GM12878 (cell line): ENCODE data around the gene CORO1C. TPM values are rescaled to one million over a fixed set of nuclear protein-coding genes. Genes with fewer than 3 reads are reported as not detected.

Experiments
- ATAC-seq: fragments of 200-7000 bp; cut with Tn5 transposase; 3 replicates; pipeline ENCODE4 v1.9.1; 2020; ENCODE audit warnings: mild to moderate bottlenecking, moderate library complexity
- BruUV-seq: library from RNA; stranded (reverse); fragments of 400-500 nt; replicated peaks from 2 replicates; lab custom pipeline; 2021; lab: Mats Ljungman, UMichigan
- CTCF ChIA-PET: fragments of 300-600 bp; sonication (Branson Sonifier 250); formaldehyde crosslinking; extraction: SDS; loops from one replicate; lab custom pipeline; 2021; ENCODE audit warnings: inconsistent platforms; lab: Yijun Ruan, JAX
- POLR2A ChIA-PET: fragments of 350-600 bp; formaldehyde crosslinking; extraction: SDS; loops from one replicate; lab custom pipeline; 2021; ENCODE audit warnings: inconsistent platforms; lab: Charles Lee
- RAD21 ChIA-PET: fragments of 300-600 bp; sonication (Branson Sonifier 250); formaldehyde crosslinking; loops from one replicate; lab custom pipeline; 2023; ENCODE audit warnings: antibody characterized with exemption; ENCODE audit not compliant: unreplicated experiment; lab: Charles Lee
- SMC1A ChIA-PET: fragments of 300-600 bp; sonication (Branson Sonifier 250); formaldehyde crosslinking; loops from one replicate; lab custom pipeline; 2023; ENCODE audit not compliant: unreplicated experiment, uncharacterized antibody; lab: Charles Lee
- DNase-seq: peaks from one replicate; pipeline ENCODE4 v3.0.0-alpha.2; 2011; ENCODE audit warnings: low read depth, low spot score
- FAIRE-seq: peaks from 3 replicates; lab custom pipeline; 2011; peaks lifted over from hg19 to GRCh38; lab: Jason Lieb, UNC
- H2AFZ ChIP-seq: 2 replicates; pipeline ENCODE4 v1.6.0; 2011; ENCODE audit warnings: low read depth, low read length, control low read depth; ENCODE audit not compliant: control insufficient read depth
- H3K27ac ChIP-seq: 2 replicates; pipeline ENCODE4 v1.5.1; 2011; ENCODE audit warnings: control low read depth; ENCODE audit not compliant: control insufficient read depth, insufficient read depth
- H3K27me3 ChIP-seq, 2 experiments: replicated peaks in 1 of 2; 2 replicates each; pipeline versions ENCODE4 v1.6.0 to v1.6.1; 2011; ENCODE audit warnings: low read length in 1 of 2; ENCODE audit not compliant: control insufficient read depth in 2 of 2, insufficient read depth in 2 of 2
- H3K36me3 ChIP-seq, 2 experiments: 2 replicates each; pipeline ENCODE4 v1.5.1; 2011; ENCODE audit warnings: low read length in 1 of 2; ENCODE audit not compliant: control insufficient read depth in 2 of 2, insufficient read depth in 2 of 2
- H3K4me1 ChIP-seq: 2 replicates; pipeline ENCODE4 v1.6.1; 2011; ENCODE audit warnings: mild to moderate bottlenecking, low read length, moderate library complexity, mixed read lengths; ENCODE audit not compliant: control insufficient read depth, insufficient read depth
- H3K4me2 ChIP-seq: 2 replicates; pipeline ENCODE4 v1.6.0; 2011; ENCODE audit warnings: control low read depth; ENCODE audit not compliant: control insufficient read depth, insufficient read depth
- H3K4me3 ChIP-seq: fragments of 200-600 bp; sonication (generic); 2 replicates; pipeline ENCODE4 v1.5.1; 2016
- H3K79me2 ChIP-seq: 2 replicates; pipeline ENCODE4 v1.6.0; 2011; ENCODE audit warnings: low read length; ENCODE audit not compliant: control insufficient read depth, insufficient read depth
- H3K9ac ChIP-seq: 2 replicates; pipeline ENCODE4 v1.8.0; 2011; ENCODE audit warnings: low read length, control low read depth, mixed read lengths; ENCODE audit not compliant: control insufficient read depth, insufficient read depth
- H3K9me3 ChIP-seq: replicated peaks from 3 replicates; pipeline ENCODE4 v1.5.1; 2011; ENCODE audit warnings: mild to moderate bottlenecking, low read length; ENCODE audit not compliant: control insufficient read depth, insufficient read depth
- H4K20me1 ChIP-seq: 2 replicates; pipeline ENCODE4 v1.6.0; 2011; ENCODE audit not compliant: control insufficient read depth, insufficient read depth
- CEBPB ChIP-seq, 2 experiments: fragments of 150-350 bp in 1 of 2; IDR thresholded peaks; 2 replicates each; pipeline ENCODE4 v1.6.1; 2012 to 2014; ENCODE audit warnings: low read depth in 2 of 2, low read length in 2 of 2, borderline replicate concordance in 1 of 2, inconsistent platforms in 1 of 2
- CREM ChIP-seq: IDR thresholded peaks from 2 replicates; pipeline ENCODE4 v1.6.1; 2014; ENCODE audit warnings: antibody characterized with exemption, low read depth
- NFXL1 ChIP-seq: fragments of 450-650 bp; IDR thresholded peaks from 2 replicates; pipeline ENCODE4 v1.6.1; 2017; ENCODE audit warnings: antibody characterized with exemption, mild to moderate bottlenecking, borderline replicate concordance
- NR2F1 ChIP-seq: fragments of 450-650 bp; conservative IDR thresholded peaks from 2 replicates; pipeline ENCODE4 v1.6.1; 2017; ENCODE audit warnings: mild to moderate bottlenecking
- SMC3 ChIP-seq: IDR thresholded peaks from 2 replicates; pipeline ENCODE4 v1.6.1; 2011; ENCODE audit warnings: low read length, improper control_type of control experiment, borderline replicate concordance
- TBL1XR1 ChIP-seq: IDR thresholded peaks from 2 replicates; pipeline ENCODE4 v1.6.1; 2012; ENCODE audit warnings: low read depth, low read length, improper control_type of control experiment
- ZNF217 ChIP-seq: fragments of 450-650 bp; IDR thresholded peaks from 2 replicates; pipeline ENCODE4 v1.6.1; 2017; ENCODE audit warnings: antibody characterized with exemption, mild to moderate bottlenecking
- ZNF622 ChIP-seq: fragments of 450-650 bp; IDR thresholded peaks from 2 replicates; pipeline ENCODE4 v1.6.1; 2017; ENCODE audit warnings: mild to moderate bottlenecking, inconsistent platforms
- WGBS: methylation state at CpG from one replicate; pipeline ENCODE4 v1.1.6; 2016; ENCODE audit warnings: low lambda C conversion rate; ENCODE audit not compliant: insufficient replicate concordance, insufficient coverage; ENCODE audit errors: missing lambda C conversion rate; 5-methylcytosine and 5-hydroxymethylcytosine counted together
- in situ Hi-C: fragments of 300-500 bp; cut with MboI; formaldehyde crosslinking; loops from 9 replicates; pipeline ENCODE4 v1.14.3; 2018; ENCODE audit warnings: mixed read lengths
- intact Hi-C: fragments of 100-400 bp; cut with micrococcal nuclease; formaldehyde crosslinking; loops from one replicate; pipeline ENCODE4 v1.14.2; 2022; ENCODE audit not compliant: unreplicated experiment
- polyA plus RNA-seq, 11 experiments: library from polyadenylated mRNA; depleted of rRNA in 4 of 11; unstranded in 6 of 11; stranded (reverse) in 5 of 11; fragments of >200 nt; fragmentation: Nextera tagmentation in 4 of 11; fragmentation: Illumina TruSeq in 1 of 11; extraction: Ambion mirVana in 4 of 11; extraction: Trizol in 1 of 11; gene quantifications; 1 replicate in 1 of 11; 2 replicates in 10 of 11; pipeline versions ENCODE4 v1.2.1 to v1.2.3, GENCODE V29; 2011 to 2016; ENCODE audit warnings: inconsistent platforms in 2 of 11, missing spikeins in 2 of 11, low read depth in 1 of 11
- total RNA-seq, 4 experiments: library from RNA; depleted of rRNA in 3 of 4; stranded (reverse); fragments of >200 nt in 3 of 4; fragmentation: Illumina TruSeq in 1 of 4; extraction: Trizol in 1 of 4; gene quantifications; 2 replicates each; pipeline versions ENCODE4 v1.2.1 to v1.2.3, GENCODE V29; 2013 to 2021
- TF ChIP-seq, protein P1 (sequence below): IDR thresholded peaks from 2 replicates; pipeline ENCODE4 v1.6.1; 2012; ENCODE audit warnings: improper control_type of control experiment, low read depth, low read length; ENCODE audit not compliant: insufficient replicate concordance
- TF ChIP-seq, protein P2 (sequence below): IDR thresholded peaks from 2 replicates; pipeline ENCODE4 v1.6.1; 2012; ENCODE audit warnings: low read length, inconsistent platforms
- TF ChIP-seq, protein P3 (sequence below): IDR thresholded peaks from 2 replicates; pipeline ENCODE4 v1.6.1; 2012; ENCODE audit warnings: mild to moderate bottlenecking, low read depth, low read length

The CORO1C gene
- total and polyA plus RNA-seq, 10 of the 15 experiments (the other 5 are each of a cell fraction or from before 2014, with no cell fraction given) = 52.7 to 254 (median 171) TPM

DNA sequence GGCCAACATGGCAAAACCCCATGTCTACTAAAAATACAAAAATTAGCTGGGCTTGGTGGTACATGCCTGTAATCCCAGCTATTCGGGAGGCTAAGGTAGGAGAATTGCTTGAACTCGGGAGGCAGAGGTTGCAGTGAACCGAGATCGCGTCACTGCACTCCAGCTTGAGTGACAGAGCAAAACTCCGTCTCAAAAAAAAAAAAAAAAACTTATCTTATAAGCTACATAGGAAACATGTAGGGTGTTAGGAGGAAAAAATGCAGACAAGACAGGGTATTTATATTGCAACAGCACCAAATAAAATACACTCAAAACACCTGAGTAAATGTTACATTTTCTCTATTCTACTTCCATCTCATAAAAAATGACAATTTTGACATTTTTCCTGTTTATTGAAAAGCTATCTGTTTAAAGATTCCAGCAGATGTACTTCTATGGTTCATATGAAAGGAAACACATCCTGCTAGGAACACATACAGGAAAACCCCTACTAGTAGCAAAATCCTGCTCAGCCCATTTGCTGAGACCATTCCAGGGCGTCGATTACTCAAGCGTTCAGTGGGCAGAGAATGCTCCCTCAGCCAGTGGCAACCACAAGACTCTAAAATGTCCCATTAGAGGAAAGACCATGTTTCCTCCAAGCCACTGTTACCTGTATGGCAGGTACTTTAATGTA, 19.7 kb downstream of the CORO1C start:
- Histone ChIP-seq H2AFZ (no peak overlapping the region), H3K9ac (no peak overlapping the region), H3K9me3 (no peaks in the 10 kb centered on the region), H3K79me2 (peaks cover 83% of the 10 kb centered on the region), H4K20me1 (no peaks in the 10 kb centered on the region)
- in situ Hi-C loops = no loop called here
- SMC1A ChIA-PET = interaction anchor here (0.7 to 8.6 kb wide), 7 partner anchors 10 to 89 kb away, joined by 3 to 83 read pairs (median 12); no protein-coding TSS in a partner anchor
- BruUV-seq = no TSS peak
- TF ChIP-seq ZNF217 (no peak), SMC3 (no peak), ZNF622 (no peak), CEBPB (IDR thresholded peaks at IDR 0.05; ENCODE audit: borderline replicate concordance in 1 of 2, low read depth in 2 of 2, low read length in 2 of 2) (no peak), TBL1XR1 (no peak), CREM (no peak), NR2F1 (no peak), NFXL1 (no peak)
- TF ChIP-seq, protein P1, sequence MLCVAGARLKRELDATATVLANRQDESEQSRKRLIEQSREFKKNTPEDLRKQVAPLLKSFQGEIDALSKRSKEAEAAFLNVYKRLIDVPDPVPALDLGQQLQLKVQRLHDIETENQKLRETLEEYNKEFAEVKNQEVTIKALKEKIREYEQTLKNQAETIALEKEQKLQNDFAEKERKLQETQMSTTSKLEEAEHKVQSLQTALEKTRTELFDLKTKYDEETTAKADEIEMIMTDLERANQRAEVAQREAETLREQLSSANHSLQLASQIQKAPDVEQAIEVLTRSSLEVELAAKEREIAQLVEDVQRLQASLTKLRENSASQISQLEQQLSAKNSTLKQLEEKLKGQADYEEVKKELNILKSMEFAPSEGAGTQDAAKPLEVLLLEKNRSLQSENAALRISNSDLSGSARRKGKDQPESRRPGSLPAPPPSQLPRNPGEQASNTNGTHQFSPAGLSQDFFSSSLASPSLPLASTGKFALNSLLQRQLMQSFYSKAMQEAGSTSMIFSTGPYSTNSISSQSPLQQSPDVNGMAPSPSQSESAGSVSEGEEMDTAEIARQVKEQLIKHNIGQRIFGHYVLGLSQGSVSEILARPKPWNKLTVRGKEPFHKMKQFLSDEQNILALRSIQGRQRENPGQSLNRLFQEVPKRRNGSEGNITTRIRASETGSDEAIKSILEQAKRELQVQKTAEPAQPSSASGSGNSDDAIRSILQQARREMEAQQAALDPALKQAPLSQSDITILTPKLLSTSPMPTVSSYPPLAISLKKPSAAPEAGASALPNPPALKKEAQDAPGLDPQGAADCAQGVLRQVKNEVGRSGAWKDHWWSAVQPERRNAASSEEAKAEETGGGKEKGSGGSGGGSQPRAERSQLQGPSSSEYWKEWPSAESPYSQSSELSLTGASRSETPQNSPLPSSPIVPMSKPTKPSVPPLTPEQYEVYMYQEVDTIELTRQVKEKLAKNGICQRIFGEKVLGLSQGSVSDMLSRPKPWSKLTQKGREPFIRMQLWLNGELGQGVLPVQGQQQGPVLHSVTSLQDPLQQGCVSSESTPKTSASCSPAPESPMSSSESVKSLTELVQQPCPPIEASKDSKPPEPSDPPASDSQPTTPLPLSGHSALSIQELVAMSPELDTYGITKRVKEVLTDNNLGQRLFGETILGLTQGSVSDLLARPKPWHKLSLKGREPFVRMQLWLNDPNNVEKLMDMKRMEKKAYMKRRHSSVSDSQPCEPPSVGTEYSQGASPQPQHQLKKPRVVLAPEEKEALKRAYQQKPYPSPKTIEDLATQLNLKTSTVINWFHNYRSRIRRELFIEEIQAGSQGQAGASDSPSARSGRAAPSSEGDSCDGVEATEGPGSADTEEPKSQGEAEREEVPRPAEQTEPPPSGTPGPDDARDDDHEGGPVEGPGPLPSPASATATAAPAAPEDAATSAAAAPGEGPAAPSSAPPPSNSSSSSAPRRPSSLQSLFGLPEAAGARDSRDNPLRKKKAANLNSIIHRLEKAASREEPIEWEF = no peak
- TF ChIP-seq, protein P2, sequence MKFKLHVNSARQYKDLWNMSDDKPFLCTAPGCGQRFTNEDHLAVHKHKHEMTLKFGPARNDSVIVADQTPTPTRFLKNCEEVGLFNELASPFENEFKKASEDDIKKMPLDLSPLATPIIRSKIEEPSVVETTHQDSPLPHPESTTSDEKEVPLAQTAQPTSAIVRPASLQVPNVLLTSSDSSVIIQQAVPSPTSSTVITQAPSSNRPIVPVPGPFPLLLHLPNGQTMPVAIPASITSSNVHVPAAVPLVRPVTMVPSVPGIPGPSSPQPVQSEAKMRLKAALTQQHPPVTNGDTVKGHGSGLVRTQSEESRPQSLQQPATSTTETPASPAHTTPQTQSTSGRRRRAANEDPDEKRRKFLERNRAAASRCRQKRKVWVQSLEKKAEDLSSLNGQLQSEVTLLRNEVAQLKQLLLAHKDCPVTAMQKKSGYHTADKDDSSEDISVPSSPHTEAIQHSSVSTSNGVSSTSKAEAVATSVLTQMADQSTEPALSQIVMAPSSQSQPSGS = no peak
- TF ChIP-seq, protein P3, sequence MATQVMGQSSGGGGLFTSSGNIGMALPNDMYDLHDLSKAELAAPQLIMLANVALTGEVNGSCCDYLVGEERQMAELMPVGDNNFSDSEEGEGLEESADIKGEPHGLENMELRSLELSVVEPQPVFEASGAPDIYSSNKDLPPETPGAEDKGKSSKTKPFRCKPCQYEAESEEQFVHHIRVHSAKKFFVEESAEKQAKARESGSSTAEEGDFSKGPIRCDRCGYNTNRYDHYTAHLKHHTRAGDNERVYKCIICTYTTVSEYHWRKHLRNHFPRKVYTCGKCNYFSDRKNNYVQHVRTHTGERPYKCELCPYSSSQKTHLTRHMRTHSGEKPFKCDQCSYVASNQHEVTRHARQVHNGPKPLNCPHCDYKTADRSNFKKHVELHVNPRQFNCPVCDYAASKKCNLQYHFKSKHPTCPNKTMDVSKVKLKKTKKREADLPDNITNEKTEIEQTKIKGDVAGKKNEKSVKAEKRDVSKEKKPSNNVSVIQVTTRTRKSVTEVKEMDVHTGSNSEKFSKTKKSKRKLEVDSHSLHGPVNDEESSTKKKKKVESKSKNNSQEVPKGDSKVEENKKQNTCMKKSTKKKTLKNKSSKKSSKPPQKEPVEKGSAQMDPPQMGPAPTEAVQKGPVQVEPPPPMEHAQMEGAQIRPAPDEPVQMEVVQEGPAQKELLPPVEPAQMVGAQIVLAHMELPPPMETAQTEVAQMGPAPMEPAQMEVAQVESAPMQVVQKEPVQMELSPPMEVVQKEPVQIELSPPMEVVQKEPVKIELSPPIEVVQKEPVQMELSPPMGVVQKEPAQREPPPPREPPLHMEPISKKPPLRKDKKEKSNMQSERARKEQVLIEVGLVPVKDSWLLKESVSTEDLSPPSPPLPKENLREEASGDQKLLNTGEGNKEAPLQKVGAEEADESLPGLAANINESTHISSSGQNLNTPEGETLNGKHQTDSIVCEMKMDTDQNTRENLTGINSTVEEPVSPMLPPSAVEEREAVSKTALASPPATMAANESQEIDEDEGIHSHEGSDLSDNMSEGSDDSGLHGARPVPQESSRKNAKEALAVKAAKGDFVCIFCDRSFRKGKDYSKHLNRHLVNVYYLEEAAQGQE = no peak
- TF ChIP-seq, all 136 proteins: peak for 0
- Histone ChIP-seq H3K4me2 (no peak overlapping the region), H3K4me3 (no peak overlapping the region), H3K36me3 (peaks cover 0 to 2% of the 10 kb centered on the region in 2 experiments; a peak in 1 of 4 replicates), H3K4me1 (peaks cover 36% of the 10 kb centered on the region), H3K27ac (no peak overlapping the region), H3K27me3 (no peaks in the 10 kb centered on the region)
- ChIA-PET RAD21 (interaction anchor here (0.7 to 2.5 kb wide), 4 partner anchors 9 to 99 kb away, joined by 3 to 11 read pairs (median 4); no protein-coding TSS in a partner anchor), CTCF (interaction anchor here (0.7 to 2.1 kb wide), 6 partner anchors 16 to 168 kb away, joined by 3 to 11 read pairs (median 4); no protein-coding TSS in a partner anchor), POLR2A (interaction anchor here (1.0 kb wide), 1 partner anchor 16 kb away, joined by 5 read pairs; no protein-coding TSS in a partner anchor)
- intact Hi-C loops = no loop called here
- 95% methylated on average over 4 of the region's 9 CpGs for WGBS
- no peak for DNase-seq
- no peak for ATAC-seq
- no peak for FAIRE-seq
